ENCODE results near the gene SHH.
A peak's percentile ranks its signal among the peaks of the same experiment; 100 is the strongest.

SHH gene

GRCh38 chr7:155804897-155805825 lies 7.1 kb downstream of the SHH start:
- peak; percentile 47 to 59 for DNase-seq

GRCh38 chr7:155804431-155804831 lies 7.8 kb downstream of the SHH start:
- no peak for DNase-seq

- DNase-seq, result no peak
Observed at GRCh38 chr7:155803418-155804376, 8.6 kb downstream of the SHH start.

GRCh38 chr7:155802906-155803417 lies 9.3 kb downstream of the SHH start:
- DNase-seq, result no peak

GRCh38 chr7:155802291-155802690 lies 10.0 kb downstream of the SHH start:
- no peak for DNase-seq

- DNase-seq, result no peak
Observed at GRCh38 chr7:155800741-155801267, 11.5 kb downstream of the SHH start.

- DNase-seq, result no peak
Observed at GRCh38 chr7:155800301-155800700, 12.0 kb downstream of the SHH start.

GRCh38 chr7:155799514-155799913 lies 12.7 kb downstream of the SHH start:
- DNase-seq, result no peak

- DNase-seq, result no peak
Observed at GRCh38 chr7:155798673-155799439, 13.4 kb downstream of the SHH start.

GRCh38 chr7:155797262-155798250 lies 14.7 kb downstream of the SHH start:
- DNase-seq, result no peak

GRCh38 chr7:155796381-155797261 lies 15.6 kb downstream of the SHH start:
- DNase-seq, result peak; percentile 70 to 81

GRCh38 chr7:155795951-155796350 lies 16.3 kb downstream of the SHH start:
- DNase-seq, result no peak

GRCh38 chr7:155795401-155795800 lies 16.9 kb downstream of the SHH start:
- no peak for DNase-seq

GRCh38 chr7:155794196-155794595 lies 18.1 kb downstream of the SHH start:
- no peak for DNase-seq

- no peak for DNase-seq
Observed at GRCh38 chr7:155793720-155794119, 18.5 kb downstream of the SHH start.

- DNase-seq, result no peak
Observed at GRCh38 chr7:155792999-155793560, 19.2 kb downstream of the SHH start.

- DNase-seq, result no peak
Observed at GRCh38 chr7:155792315-155792960, 19.8 kb downstream of the SHH start.

- no peak for DNase-seq
Observed at GRCh38 chr7:155791836-155792235, 20.4 kb downstream of the SHH start.

- no peak for DNase-seq
Observed at GRCh38 chr7:155791214-155791737, 21.0 kb downstream of the SHH start.
